Choroid plexus epithelial cell (primary cell): ENCODE measurements around the gene SPATA6L.

Source experiments
- DNase-seq: peaks from one replicate; pipeline ENCODE4 v3.0.0-alpha.2; 2010; ENCODE audit warnings: low read depth
- H3K4me3 ChIP-seq: 2 replicates; pipeline ENCODE4 v1.5.1; 2011; ENCODE audit warnings: low read depth, mild to moderate bottlenecking, control low read depth, low read length, moderate library complexity
- CTCF ChIP-seq: conservative IDR thresholded peaks from 2 replicates; pipeline ENCODE4 v1.5.1; 2011; ENCODE audit warnings: low read depth, mild to moderate bottlenecking, control low read depth, inconsistent platforms, low read length, moderate library complexity

The SPATA6L gene

GRCh38 chr9:4558371-4558998, 107.8 kb downstream of the SPATA6L start:
- H3K4me3 ChIP-seq, result no peak overlapping the region
- DNase-seq, result no peak
- no peak for TF ChIP-seq CTCF

GRCh38 chr9:4555236-4555635, 111.0 kb downstream of the SPATA6L start:
- DNase-seq, result peak; percentile 51
- no peak overlapping the region for H3K4me3 ChIP-seq
- TF ChIP-seq CTCF, result no peak

GRCh38 chr9:4553951-4554381, 112.3 kb downstream of the SPATA6L start:
- H3K4me3 ChIP-seq, result no peak overlapping the region
- peak; percentile 41 for DNase-seq
- no peak for TF ChIP-seq CTCF

GRCh38 chr9:4550777-4551484, 115.3 kb downstream of the SPATA6L start:
- no peak overlapping the region for H3K4me3 ChIP-seq
- peak; percentile 31 for DNase-seq
- TF ChIP-seq CTCF, result no peak

- no peak for DNase-seq
- no peak overlapping the region for H3K4me3 ChIP-seq
- no peak for TF ChIP-seq CTCF
These were observed 116.5 kb downstream of the SPATA6L start for GRCh38 chr9:4549751-4550295.

- peak; percentile 41 for TF ChIP-seq CTCF
- no peak overlapping the region for H3K4me3 ChIP-seq
- no peak for DNase-seq
These were observed 117.2 kb downstream of the SPATA6L start for GRCh38 chr9:4548811-4549725.
